T follicular helper cell (primary cell): ENCODE data around the gene VASH1.

Experiments
- DNase-seq: peaks from one replicate; pipeline ENCODE4 v3.0.0-alpha.2; 2020; ENCODE audit warnings: low read depth

Gene VASH1

GRCh38 chr14:76829650-76830421 lies 68.6 kb downstream of the VASH1 start:
- DNase-seq = no peak

GRCh38 chr14:76830556-76830955 lies 69.3 kb downstream of the VASH1 start:
- DNase-seq = no peak

- DNase-seq = no peak
These were observed 71.3 kb downstream of the VASH1 start for GRCh38 chr14:76832503-76832988.
